ENCODE data around the gene ICA1.

DNA sequence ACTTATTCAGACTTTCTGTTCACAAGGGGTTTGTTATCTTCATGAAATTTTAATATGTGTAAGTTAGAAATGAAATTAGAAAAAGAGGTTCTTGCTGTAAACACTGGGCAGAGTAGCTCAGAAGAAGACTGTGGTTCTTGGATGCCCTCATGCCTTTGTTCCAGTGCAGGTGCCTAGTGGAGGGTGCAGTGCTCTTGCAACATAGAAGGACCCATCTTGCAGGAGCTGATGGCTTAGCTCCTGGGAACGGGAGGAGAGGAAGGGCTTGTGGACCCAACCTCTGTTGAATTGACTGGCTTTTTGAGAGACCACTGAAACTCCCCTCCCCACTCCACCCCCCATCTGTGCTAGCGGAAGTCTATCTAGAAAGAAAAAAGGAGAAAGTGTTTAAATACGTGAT lies 176.5 kb downstream of the ICA1 start:
- TF ChIP-seq, protein P1, sequence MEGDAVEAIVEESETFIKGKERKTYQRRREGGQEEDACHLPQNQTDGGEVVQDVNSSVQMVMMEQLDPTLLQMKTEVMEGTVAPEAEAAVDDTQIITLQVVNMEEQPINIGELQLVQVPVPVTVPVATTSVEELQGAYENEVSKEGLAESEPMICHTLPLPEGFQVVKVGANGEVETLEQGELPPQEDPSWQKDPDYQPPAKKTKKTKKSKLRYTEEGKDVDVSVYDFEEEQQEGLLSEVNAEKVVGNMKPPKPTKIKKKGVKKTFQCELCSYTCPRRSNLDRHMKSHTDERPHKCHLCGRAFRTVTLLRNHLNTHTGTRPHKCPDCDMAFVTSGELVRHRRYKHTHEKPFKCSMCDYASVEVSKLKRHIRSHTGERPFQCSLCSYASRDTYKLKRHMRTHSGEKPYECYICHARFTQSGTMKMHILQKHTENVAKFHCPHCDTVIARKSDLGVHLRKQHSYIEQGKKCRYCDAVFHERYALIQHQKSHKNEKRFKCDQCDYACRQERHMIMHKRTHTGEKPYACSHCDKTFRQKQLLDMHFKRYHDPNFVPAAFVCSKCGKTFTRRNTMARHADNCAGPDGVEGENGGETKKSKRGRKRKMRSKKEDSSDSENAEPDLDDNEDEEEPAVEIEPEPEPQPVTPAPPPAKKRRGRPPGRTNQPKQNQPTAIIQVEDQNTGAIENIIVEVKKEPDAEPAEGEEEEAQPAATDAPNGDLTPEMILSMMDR (IDR thresholded peaks at IDR 0.05; ENCODE audit: extremely low read depth in 1 of 2, insufficient read depth in 1 of 2, low read depth in 1 of 2, low read length in 2 of 2): no peak
- TF ChIP-seq POLR2A (IDR thresholded peaks at IDR 0.05; ENCODE audit: low read depth, low read length): no peak
- TF ChIP-seq POLR2AphosphoS5 (IDR thresholded peaks at IDR 0.05; ENCODE audit: insufficient read depth, low read depth, low read length): no peak
- TF ChIP-seq EZH2 (IDR thresholded peaks at IDR 0.05; ENCODE audit: borderline replicate concordance, low read depth, low read length, severe bottlenecking): no peak
- TF ChIP-seq MYC (IDR thresholded peaks at IDR 0.05; ENCODE audit: low read depth, low read length): no peak

Measured in endothelial cell of umbilical vein (primary cell).